Ovary (tissue), 9 donors: Measurements from ENCODE around the gene MYO1E. TPM values are rescaled to one million over a fixed set of nuclear protein-coding genes. Genes with fewer than 3 reads are reported as not detected.

Experiments used
- DNase-seq, 5 donors: peaks; one replicate each; pipeline ENCODE4 v3.0.0-alpha.2; 2019 to 2020
- H3K27ac ChIP-seq, 2 donors: fragments of 200-600 bp; one replicate each; pipeline versions ENCODE4 v1.5.1 to v1.8.0; 2019 to 2022
- H3K27me3 ChIP-seq: fragments of 200-600 bp; one replicate; pipeline ENCODE4 v1.8.0; 2022
- H3K36me3 ChIP-seq: fragments of 200-600 bp; sonication (generic); one replicate; pipeline ENCODE4 v1.5.1; 2019
- H3K4me1 ChIP-seq: one replicate; pipeline ENCODE4 v1.8.1; 2013; ENCODE audit warnings: mild to moderate bottlenecking, moderate library complexity; ENCODE audit not compliant: insufficient read depth
- H3K4me3 ChIP-seq: fragments of 200-600 bp; sonication (generic); one replicate; pipeline ENCODE4 v1.5.1; 2017
- H3K9me3 ChIP-seq, 2 donors: fragments of 200-600 bp in 1 of 2; sonication (generic) in 1 of 2; one replicate each; pipeline versions ENCODE4 v1.5.1 to v1.8.1; 2013 to 2019; ENCODE audit warnings: mild to moderate bottlenecking in 1 of 2, moderate library complexity in 1 of 2
- EP300 ChIP-seq: sonication (generic); formaldehyde crosslinking; IDR thresholded peaks from one replicate; pipeline ENCODE4 v1.6.1; 2017; ENCODE audit warnings: antibody characterized with exemption
- POLR2A ChIP-seq: fragments of 450-650 bp; IDR thresholded peaks from one replicate; pipeline ENCODE4 v1.6.1; 2017; ENCODE audit warnings: antibody characterized with exemption, mild to moderate bottlenecking, moderate library complexity
- WGBS, 3 donors: extraction: QIAGEN DNeasy Blood & Tissue Kit in 1 of 3; methylation state at CpG; one replicate each; pipeline versions ENCODE4 v1.1.5 to v1.1.7; 2013 to 2017; 5-methylcytosine and 5-hydroxymethylcytosine counted together
- intact Hi-C, 4 donors: fragments of 100-400 bp; cut with DNase I; formaldehyde crosslinking; loops; one replicate each; pipeline versions ENCODE4 v1.11.0 to v1.15.1; 2022 to 2023
- polyA plus RNA-seq, 2 donors: library from polyadenylated mRNA; stranded (reverse); fragments of 200-250 nt in 1 of 2; fragments of 350-450 nt in 1 of 2; fragmentation: Illumina TruSeq in 1 of 2; extraction: RNeasy Lipid Tissue Mini Kit (QIAGEN cat#74804) in 1 of 2; gene quantifications; one replicate each; pipeline ENCODE4 v1.2.3, GENCODE V29; 2013 to 2014
- total RNA-seq, 7 donors: library from RNA; depleted of rRNA in 2 of 7; stranded (reverse); fragments of >200 nt in 2 of 7; fragmentation: NEBNext Ultra II Directional in 3 of 7; extraction: Animal tissue kit (Norgen Biotek cat#: 25700) in 3 of 7; gene quantifications; one replicate each; pipeline versions ENCODE4 v1.1.0 to v1.2.4, GENCODE V29; 2016 to 2023
- TF ChIP-seq, protein P1 (sequence below), 3 donors: fragments of 450-650 bp in 2 of 3; fragments of 200-600 bp in 1 of 3; IDR thresholded peaks; one replicate each; pipeline versions ENCODE4 v1.5.1 to v1.8.0; 2016 to 2022; ENCODE audit warnings: antibody characterized with exemption in 3 of 3, mild to moderate bottlenecking in 1 of 3
- donor health status: DM: no; HTN: no; CAD: no; lungs with moderate emphysema.
- donor health status: DM: no; HTN: no; CAD: no.
- donor health status: Bipolar disorder and iron deficiency.
- donor health status: DM: yes; HTN: yes; CAD: no.
- donor health status: DM: no; HTN: no; CAD: no.
- donor health status: DM: yes; HTN: yes; CAD: no.

MYO1E gene
- total and polyA plus RNA-seq, 9 donors = 11.6 to 96.0 (median 44.8) TPM

DNA sequence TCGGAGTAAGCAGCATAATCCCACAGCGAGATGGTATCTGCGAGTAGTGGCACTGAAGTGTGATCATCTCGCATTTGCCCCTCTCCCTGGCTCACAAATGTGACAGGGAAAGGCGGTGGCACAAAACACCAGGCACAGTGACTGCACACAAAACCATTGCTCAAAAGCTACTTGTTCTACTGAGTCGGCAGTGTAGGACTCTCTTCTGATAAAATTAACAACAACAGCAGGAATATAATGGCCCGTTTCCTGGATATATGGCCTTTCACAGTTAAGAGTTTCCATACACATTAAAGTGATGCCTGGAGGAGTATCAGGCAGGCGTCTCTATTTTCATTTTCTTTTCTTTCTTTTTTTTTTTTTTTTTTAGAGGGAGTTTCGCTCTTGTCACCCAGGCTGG, 69.0 kb downstream of the MYO1E start:
- Histone ChIP-seq H3K9me3 (no peaks in the 10 kb centered on the region), H3K27me3 (no peaks in the 10 kb centered on the region), H3K36me3 (no peaks in the 10 kb centered on the region), H3K27ac (no peak overlapping the region), H3K4me1 (peaks cover 16% of the 10 kb centered on the region), H3K4me3 (no peak overlapping the region)
- intact Hi-C loops = no loop called here
- 59 to 72% (median 64%) methylated on average over 9 of the region's 9 CpGs for WGBS, 3 donors
- TF ChIP-seq, protein P1, sequence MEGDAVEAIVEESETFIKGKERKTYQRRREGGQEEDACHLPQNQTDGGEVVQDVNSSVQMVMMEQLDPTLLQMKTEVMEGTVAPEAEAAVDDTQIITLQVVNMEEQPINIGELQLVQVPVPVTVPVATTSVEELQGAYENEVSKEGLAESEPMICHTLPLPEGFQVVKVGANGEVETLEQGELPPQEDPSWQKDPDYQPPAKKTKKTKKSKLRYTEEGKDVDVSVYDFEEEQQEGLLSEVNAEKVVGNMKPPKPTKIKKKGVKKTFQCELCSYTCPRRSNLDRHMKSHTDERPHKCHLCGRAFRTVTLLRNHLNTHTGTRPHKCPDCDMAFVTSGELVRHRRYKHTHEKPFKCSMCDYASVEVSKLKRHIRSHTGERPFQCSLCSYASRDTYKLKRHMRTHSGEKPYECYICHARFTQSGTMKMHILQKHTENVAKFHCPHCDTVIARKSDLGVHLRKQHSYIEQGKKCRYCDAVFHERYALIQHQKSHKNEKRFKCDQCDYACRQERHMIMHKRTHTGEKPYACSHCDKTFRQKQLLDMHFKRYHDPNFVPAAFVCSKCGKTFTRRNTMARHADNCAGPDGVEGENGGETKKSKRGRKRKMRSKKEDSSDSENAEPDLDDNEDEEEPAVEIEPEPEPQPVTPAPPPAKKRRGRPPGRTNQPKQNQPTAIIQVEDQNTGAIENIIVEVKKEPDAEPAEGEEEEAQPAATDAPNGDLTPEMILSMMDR (IDR thresholded peaks at IDR 0.05) = no peak
- no peak for TF ChIP-seq EP300
- DNase-seq = no peak

DNA sequence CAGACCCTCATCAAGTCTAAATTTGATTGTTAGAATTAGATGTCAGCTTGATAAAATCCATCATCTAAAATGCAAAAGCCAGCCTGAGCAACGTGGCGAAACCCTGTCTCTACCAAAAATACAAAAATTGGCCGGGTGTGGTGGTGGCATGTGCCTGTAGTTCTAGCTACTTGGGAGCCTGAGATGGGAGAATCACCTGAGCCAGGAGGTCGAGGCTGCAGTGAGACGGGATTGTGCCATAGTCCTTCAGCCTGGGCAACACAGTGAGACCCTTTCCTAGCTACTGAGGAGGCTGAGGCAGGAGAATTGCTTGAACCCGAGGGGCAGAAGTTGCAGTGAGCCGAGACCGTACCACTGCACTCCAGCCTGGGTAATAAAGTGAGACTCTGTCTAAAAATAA, 69.5 kb downstream of the MYO1E start:
- H3K27ac ChIP-seq = no peak overlapping the region
- WGBS, 3 donors = 89 to 94% (median 94%) methylated on average over 8 of the region's 8 CpGs
- peaks cover 16% of the 10 kb centered on the region for H3K4me1 ChIP-seq
- DNase-seq = no peak
- H3K36me3 ChIP-seq = no peaks in the 10 kb centered on the region
- H3K4me3 ChIP-seq = no peak overlapping the region
- intact Hi-C loops = no loop called here
- no peaks in the 10 kb centered on the region for H3K27me3 ChIP-seq
- no peaks in the 10 kb centered on the region for H3K9me3 ChIP-seq
- TF ChIP-seq POLR2A = no peak

- Histone ChIP-seq H3K36me3 (no peaks in the 10 kb centered on the region), H3K4me1 (peaks cover 16% of the 10 kb centered on the region), H3K27me3 (no peaks in the 10 kb centered on the region), H3K27ac (no peak overlapping the region), H3K4me3 (no peak overlapping the region), H3K9me3 (no peaks in the 10 kb centered on the region)
- WGBS, 3 donors = 75 to 84% (median 77%) methylated on average over 6 of the region's 6 CpGs
- intact Hi-C loops = no loop called here
- no peak for DNase-seq
- no peak for TF ChIP-seq POLR2A
- TF ChIP-seq, protein P1 (IDR thresholded peaks at IDR 0.05) = no peak
- TF ChIP-seq EP300 = no peak
Observed at GRCh38 chr15:59301527-59301926, 71.1 kb downstream of the MYO1E start.

- TF ChIP-seq, protein P1 (IDR thresholded peaks at IDR 0.05) = no peak
- no peak for TF ChIP-seq EP300
- no peak for TF ChIP-seq POLR2A
- Histone ChIP-seq H3K4me1 (peaks cover 16% of the 10 kb centered on the region), H3K36me3 (no peaks in the 10 kb centered on the region), H3K27me3 (no peaks in the 10 kb centered on the region), H3K4me3 (no peak overlapping the region), H3K27ac (no peak overlapping the region), H3K9me3 (no peaks in the 10 kb centered on the region)
- intact Hi-C loops = no loop called here
- peak in 2 of 5 donors; percentile 42 to 47 for DNase-seq
- 41 to 49% (median 44%) methylated on average over 6 of the region's 6 CpGs for WGBS, 3 donors
Observed at GRCh38 chr15:59300618-59301139, 72.0 kb downstream of the MYO1E start.

DNA sequence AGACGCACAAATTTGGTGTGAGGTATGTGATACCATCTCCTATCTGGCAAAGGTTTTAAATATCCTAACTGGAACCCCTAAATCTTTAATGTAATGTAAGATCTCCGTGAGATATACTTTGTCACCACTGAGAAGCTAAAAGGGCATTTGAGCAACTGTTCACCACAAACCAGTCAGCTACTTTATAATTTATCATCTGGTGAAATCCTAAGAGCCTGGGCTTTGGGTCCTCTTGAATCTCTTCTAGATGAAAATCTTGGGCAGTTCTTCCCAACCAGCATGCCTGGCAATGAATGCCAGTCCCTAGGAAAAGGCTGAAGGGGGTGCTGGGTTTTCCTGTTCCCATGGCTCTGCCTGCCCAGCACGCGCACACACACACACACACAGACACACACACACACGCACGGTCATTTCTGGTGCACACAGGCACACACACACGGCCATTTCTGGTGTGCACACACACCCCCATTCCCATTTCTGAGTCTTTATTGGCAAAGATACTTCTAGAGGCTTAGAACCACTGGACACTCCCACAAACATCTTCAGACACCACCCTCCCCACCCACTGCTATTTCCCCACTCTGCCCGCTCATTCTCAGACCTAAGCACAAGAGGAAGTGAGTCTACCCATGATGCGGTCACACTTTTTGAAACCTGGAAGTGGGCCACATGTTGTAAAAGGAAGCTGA, 72.6 kb downstream of the MYO1E start:
- TF ChIP-seq EP300 (no peak), POLR2A (no peak)
- TF ChIP-seq, protein P1 (IDR thresholded peaks at IDR 0.05) = no peak
- no peaks in the 10 kb centered on the region for H3K36me3 ChIP-seq
- H3K4me3 ChIP-seq = no peak overlapping the region
- H3K27ac ChIP-seq = no peak overlapping the region
- H3K27me3 ChIP-seq = no peaks in the 10 kb centered on the region
- 49 to 64% (median 53%) methylated on average over 9 of the region's 9 CpGs for WGBS, 3 donors
- intact Hi-C loops = no loop called here
- DNase-seq = peak in 2 of 5 donors; percentile 38 to 58
- peaks cover 14% of the 10 kb centered on the region for H3K4me1 ChIP-seq
- H3K9me3 ChIP-seq = no peaks in the 10 kb centered on the region
